ENCODE results near the gene SOBP. TPM values are rescaled to one million over a fixed set of nuclear protein-coding genes. Genes with fewer than 3 reads are reported as not detected.

SOBP gene
- total and polyA plus RNA-seq, 2 donors (not counting 3 experiments of a cell fraction or from before 2014, with no cell fraction given) = 0.35 to 6.6 TPM

- Histone ChIP-seq H2AFZ (ENCODE audit: low read depth, low read length) (no peak overlapping the region), H3K4me2 (ENCODE audit: insufficient read depth, low read length) (no peak overlapping the region), H3K9me1 (replicated peaks; ENCODE audit: control insufficient read depth, extremely low read depth, insufficient read depth, low read length) (no peaks in the 10 kb centered on the region), H3K4me1 (ENCODE audit: control insufficient read depth, extremely low read depth, insufficient read depth, low read length) (peaks cover 11% of the 10 kb centered on the region), H4K20me1 (replicated peaks; ENCODE audit: control insufficient read depth, extremely low read depth, insufficient read depth, low read length) (no peaks in the 10 kb centered on the region), H3K79me2 (ENCODE audit: control insufficient read depth, insufficient read depth, low read length) (no peaks in the 10 kb centered on the region), H3K36me3 (ENCODE audit: control insufficient read depth in 2 of 2, extremely low read depth in 1 of 2, insufficient read depth in 2 of 2, low read length in 2 of 2) (no peaks in the 10 kb centered on the region), H3K27me3 (ENCODE audit: control insufficient read depth in 2 of 2, insufficient read depth in 2 of 2, low read length in 2 of 2) (no peaks in the 10 kb centered on the region), H3K4me3 (replicated peaks in 1 of 3; ENCODE audit: insufficient read depth in 1 of 3, low read depth in 1 of 3, low read length in 3 of 3) (no peak overlapping the region), H3K9ac (replicated peaks; ENCODE audit: extremely low read depth, insufficient read depth, low read length) (no peak overlapping the region), H3K9me3 (replicated peaks; ENCODE audit: control insufficient read depth, insufficient read depth, low read length) (no peaks in the 10 kb centered on the region), H3K27ac (ENCODE audit: insufficient read depth, low read depth, low read length) (no peak overlapping the region)
- ChIA-PET POLR2A (no interaction called here), CTCF (interaction anchor here (0.6 to 0.9 kb wide), 4 partner anchors 9 to 206 kb away, joined by 3 to 4 read pairs (median 3); no protein-coding TSS in a partner anchor)
- intact Hi-C loops (cut with micrococcal nuclease) = no loop called here
- dilution Hi-C loops (cut with MboI; ENCODE audit: extremely low pct_ligation_motif_present, low sequenced_read_pairs) = no loop called here
- TF ChIP-seq JUN (IDR thresholded peaks at IDR 0.05; ENCODE audit: borderline replicate concordance, insufficient read depth, insufficient read length, low read depth) = no peak
- no peak for TF ChIP-seq FOS (IDR thresholded peaks at IDR 0.05; ENCODE audit: borderline replicate concordance, insufficient read depth, low read length)
- no peak for TF ChIP-seq MYC (IDR thresholded peaks at IDR 0.05; ENCODE audit: low read depth, low read length)
- no peak for TF ChIP-seq MAX (IDR thresholded peaks at IDR 0.05; ENCODE audit: insufficient read depth, insufficient read length)
- no peak for TF ChIP-seq EZH2 (IDR thresholded peaks at IDR 0.05; ENCODE audit: borderline replicate concordance, low read depth, low read length, severe bottlenecking)
- FAIRE-seq (no peak), DNase-seq (ENCODE audit: low read depth, low spot score) (no peak)
- no TSS peak for BruUV-seq (replicated peaks)
Measured at GRCh38 chr6:107641500-107641941, 151.6 kb downstream of the SOBP start.

GRCh38 chr6:107642095-107642860 lies 152.4 kb downstream of the SOBP start:
- DNase-seq (ENCODE audit: low read depth, low spot score) (no peak), FAIRE-seq (no peak)
- Histone ChIP-seq H3K27me3 (ENCODE audit: control insufficient read depth in 2 of 2, insufficient read depth in 2 of 2, low read length in 2 of 2) (no peaks in the 10 kb centered on the region), H3K9me3 (replicated peaks; ENCODE audit: control insufficient read depth, insufficient read depth, low read length) (no peaks in the 10 kb centered on the region), H3K79me2 (ENCODE audit: control insufficient read depth, insufficient read depth, low read length) (no peaks in the 10 kb centered on the region), H2AFZ (ENCODE audit: low read depth, low read length) (no peak overlapping the region), H3K4me2 (ENCODE audit: insufficient read depth, low read length) (no peak overlapping the region), H3K9me1 (replicated peaks; ENCODE audit: control insufficient read depth, extremely low read depth, insufficient read depth, low read length) (no peaks in the 10 kb centered on the region), H3K36me3 (ENCODE audit: control insufficient read depth in 2 of 2, extremely low read depth in 1 of 2, insufficient read depth in 2 of 2, low read length in 2 of 2) (no peaks in the 10 kb centered on the region), H3K4me3 (replicated peaks in 1 of 3; ENCODE audit: insufficient read depth in 1 of 3, low read depth in 1 of 3, low read length in 3 of 3) (no peak overlapping the region), H3K4me1 (ENCODE audit: control insufficient read depth, extremely low read depth, insufficient read depth, low read length) (peaks cover 12% of the 10 kb centered on the region), H3K27ac (ENCODE audit: insufficient read depth, low read depth, low read length) (no peak overlapping the region), H3K9ac (replicated peaks; ENCODE audit: extremely low read depth, insufficient read depth, low read length) (no peak overlapping the region), H4K20me1 (replicated peaks; ENCODE audit: control insufficient read depth, extremely low read depth, insufficient read depth, low read length) (no peaks in the 10 kb centered on the region)
- dilution Hi-C loops (cut with MboI; ENCODE audit: extremely low pct_ligation_motif_present, low sequenced_read_pairs) (no loop called here), intact Hi-C loops (cut with micrococcal nuclease) (no loop called here)
- CTCF ChIA-PET = interaction anchor here (0.7 to 2.4 kb wide), 3 partner anchors 9 to 13 kb away, joined by 3 to 10 read pairs (median 8); no protein-coding TSS in a partner anchor
- no TSS peak for BruUV-seq (replicated peaks)
- TF ChIP-seq MAX (IDR thresholded peaks at IDR 0.05; ENCODE audit: insufficient read depth, insufficient read length) (no peak), POLR2AphosphoS5 (IDR thresholded peaks at IDR 0.05; ENCODE audit: insufficient read depth, low read depth, low read length) (no peak), MYC (IDR thresholded peaks at IDR 0.05; ENCODE audit: low read depth, low read length) (no peak), JUN (IDR thresholded peaks at IDR 0.05; ENCODE audit: borderline replicate concordance, insufficient read depth, insufficient read length, low read depth) (no peak), GATA2 (IDR thresholded peaks at IDR 0.05; ENCODE audit: insufficient read depth, insufficient read length, low read depth, low read length) (no peak), POLR2A (IDR thresholded peaks at IDR 0.05; ENCODE audit: low read depth, low read length) (no peak), CTCF (IDR thresholded peaks at IDR 0.05; ENCODE audit: extremely low read depth in 1 of 2, insufficient read depth in 1 of 2, low read depth in 1 of 2, low read length in 2 of 2) (no peak), FOS (IDR thresholded peaks at IDR 0.05; ENCODE audit: borderline replicate concordance, insufficient read depth, low read length) (no peak), EZH2 (IDR thresholded peaks at IDR 0.05; ENCODE audit: borderline replicate concordance, low read depth, low read length, severe bottlenecking) (no peak)
- POLR2A ChIA-PET = no interaction called here
